T follicular helper cell (primary cell): ENCODE measurements around the gene FRS3.

ENCODE experiments used
- DNase-seq: peaks from one replicate; pipeline ENCODE4 v3.0.0-alpha.2; 2020; ENCODE audit warnings: low read depth

FRS3 gene

DNA sequence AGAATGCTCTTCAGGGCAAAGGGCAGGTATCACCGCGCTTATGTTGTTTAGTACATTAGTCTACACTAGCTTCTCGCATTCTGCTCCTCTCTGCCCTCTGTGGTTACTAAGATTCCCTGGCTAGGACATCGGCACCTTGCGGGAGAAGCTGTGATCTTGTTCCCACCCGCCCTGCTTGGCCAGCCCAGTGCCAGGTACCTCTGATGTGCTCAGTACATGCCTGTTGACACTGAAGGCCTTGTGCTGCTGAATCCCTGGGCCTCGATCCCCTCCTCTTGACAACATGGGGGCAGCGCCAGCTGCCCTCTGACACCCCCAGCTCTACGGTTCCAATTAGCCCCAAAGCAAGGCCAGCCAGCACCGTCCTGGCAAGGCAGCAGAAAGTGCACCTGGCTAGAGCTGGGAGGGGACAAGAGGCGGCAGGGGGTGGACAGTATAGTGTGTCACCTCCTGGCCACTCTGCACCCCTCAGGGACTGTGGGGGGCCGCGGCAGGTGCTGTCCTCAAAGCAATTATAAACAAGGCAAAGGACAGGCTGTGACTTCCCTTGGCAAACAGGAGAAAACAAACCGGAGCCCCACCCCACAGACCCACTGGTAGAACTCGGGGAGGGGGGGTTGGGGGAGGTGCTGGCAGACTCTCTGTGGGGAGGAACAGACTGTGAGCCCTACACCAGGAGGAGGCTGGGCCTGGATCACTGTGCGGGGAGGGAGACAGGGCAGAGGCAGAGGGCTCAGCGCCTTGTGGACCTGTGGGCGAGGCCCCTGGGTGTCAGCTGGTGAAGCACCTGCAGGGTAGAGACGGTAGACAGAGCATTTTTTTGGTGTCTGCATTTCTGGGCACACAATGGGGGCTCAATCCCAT lies 51.4 kb downstream of the FRS3 start:
- no peak for DNase-seq

DNA sequence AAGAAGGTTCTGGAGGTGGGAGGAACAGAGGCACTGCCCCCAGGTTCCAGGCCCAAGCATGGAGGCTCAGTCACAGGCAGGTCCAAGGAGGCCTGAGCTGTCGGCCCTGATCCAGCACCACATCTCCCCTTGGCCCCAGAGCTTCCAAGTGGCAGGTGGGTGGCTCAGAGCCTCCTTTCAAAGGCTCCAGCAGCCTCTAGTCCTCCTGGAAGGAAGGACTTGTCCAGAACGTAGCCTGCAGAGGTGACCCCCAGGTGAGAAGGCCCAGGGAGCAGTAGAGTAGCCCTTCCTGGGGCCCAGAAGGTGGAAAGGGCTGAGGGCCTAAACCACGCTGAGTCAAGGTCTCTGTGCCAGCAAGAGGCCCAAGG lies 52.0 kb downstream of the FRS3 start:
- no peak for DNase-seq

DNA sequence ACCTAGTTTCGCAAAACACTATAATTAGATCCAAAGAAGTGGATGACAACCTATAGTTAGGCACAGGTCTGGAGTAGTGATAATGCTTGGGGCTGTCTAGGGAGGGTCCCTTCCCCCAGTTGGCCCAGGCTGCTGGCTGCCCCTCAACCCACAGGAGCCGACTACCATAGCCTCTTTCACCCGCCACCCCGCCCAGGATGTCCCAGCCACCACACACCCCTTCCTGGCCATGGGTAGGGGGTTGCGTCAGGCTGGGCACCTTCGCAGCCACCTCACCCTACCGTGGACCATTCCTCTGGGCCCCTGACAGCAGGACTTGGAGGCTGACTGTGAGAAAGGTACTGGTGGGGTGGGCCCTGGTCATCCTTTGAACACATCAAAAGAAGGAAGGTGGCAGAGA lies 52.8 kb downstream of the FRS3 start:
- no peak for DNase-seq

DNA sequence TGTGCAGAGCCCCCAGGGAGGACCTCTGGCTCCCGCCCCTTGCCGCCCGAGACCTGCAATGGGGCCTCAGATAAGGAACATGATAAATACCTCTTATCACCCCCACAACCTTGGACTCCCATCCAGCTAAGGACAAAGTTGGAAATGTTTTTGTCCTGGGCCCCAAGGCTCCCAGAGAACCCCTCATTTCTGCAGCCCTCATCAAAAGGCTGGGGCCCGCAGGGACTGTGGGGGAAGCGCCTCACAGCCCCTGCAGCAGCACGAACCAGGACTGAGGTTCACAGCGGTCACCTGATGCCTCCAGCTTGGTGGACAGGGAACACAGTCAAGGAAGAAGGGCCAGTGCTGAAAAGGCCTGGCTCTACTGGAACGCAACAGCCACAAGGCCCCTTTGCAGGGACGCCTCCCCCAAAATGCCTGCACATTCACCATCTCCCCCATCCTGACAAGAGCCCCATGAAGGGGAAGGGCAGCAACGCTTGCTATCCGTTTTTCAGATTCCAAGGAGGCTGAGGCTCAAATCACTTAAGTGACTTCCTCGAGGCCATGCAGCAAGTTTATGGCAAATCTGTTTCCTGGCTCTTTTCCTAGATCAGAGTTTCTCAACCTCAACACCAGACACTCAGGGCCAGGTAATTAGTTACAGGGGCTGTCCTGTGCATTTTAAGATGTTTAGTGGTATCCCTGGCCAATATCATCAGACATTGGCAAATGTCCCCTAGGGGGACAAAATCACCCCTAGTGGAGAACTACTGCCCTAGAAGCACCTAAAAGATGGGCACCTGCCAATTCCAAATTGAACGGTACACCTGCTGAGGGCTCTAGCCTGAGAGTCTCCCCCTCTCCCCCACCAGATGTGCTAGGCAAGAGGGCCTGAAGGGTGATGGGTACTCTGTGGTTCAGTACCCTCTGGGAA lies 54.9 kb downstream of the FRS3 start:
- no peak for DNase-seq

DNA sequence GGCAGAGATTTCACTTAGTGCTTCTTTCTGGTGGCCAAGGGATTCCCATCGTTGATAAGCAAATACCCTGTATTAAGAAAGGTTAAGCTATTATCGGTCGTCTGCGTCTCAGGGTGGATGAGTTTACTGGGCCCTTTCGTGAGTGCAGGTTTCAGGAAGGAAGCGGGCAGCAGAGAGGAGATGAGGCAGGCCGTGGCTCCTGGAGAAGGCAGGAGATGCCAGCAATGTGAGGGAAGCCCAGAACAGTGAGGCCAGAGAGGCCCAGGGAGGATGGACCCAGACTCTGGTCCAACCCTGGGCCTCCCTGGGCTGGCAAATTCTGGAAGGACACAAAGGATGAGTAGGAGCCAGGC lies 55.5 kb downstream of the FRS3 start:
- DNase-seq, result no peak

DNA sequence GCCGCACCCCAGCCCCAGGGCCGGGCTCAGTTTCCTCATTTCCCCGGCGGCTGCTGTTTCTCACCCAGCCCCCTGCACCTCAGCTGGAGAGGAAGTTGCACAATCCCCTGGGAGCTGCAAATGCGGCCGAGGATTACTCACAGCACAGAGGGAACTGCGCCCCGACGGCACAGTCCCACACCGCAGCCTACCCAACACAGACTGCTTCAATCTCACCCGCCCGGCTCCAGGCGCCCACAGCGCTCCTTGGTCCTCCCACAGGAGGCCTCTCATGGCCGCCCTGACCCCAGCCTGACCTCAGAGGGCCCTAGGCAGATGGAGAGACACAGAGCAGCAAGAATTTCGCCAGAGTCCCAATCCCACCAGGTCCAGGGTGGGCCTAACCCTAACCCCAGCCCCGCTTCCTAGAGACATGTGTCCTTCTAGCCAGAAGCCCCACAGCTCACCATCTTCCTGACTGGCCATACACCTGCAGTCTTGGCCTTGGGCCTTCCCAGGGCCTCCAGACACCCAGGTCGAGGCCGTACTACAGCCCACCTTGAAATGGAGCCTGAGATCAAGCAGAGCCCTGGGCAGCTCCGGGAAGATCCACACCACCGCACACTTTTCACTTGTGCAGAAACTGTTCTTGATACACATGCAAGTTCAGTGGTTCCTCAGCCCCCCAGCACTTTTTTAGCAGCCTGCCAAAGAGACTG lies 56.0 kb downstream of the FRS3 start:
- no peak for DNase-seq

DNA sequence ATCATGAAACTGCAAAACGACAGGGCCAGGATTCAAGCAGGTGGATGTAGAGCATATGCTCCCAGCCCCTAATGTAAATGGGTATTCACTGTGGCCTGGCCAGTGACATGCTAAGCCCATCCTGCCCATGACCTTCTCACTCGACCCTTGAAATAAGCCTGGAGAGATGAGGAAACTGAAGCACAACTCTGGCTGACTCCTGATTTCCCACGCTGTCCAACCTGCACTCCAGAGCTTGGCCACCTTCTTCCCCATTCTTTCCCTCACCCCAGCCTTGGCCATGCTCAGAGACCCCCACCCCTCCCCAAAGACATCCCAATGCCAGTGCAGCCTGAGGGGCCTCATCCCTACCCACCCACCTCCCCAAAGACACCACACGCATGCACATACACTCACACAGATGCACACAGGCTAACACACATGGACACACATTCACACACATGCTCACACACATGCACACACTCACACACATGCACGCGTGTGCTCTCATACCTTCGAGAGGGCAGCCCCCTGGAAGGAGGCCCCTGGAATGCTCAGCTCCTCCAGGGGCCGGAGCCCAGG lies 56.7 kb downstream of the FRS3 start:
- no peak for DNase-seq

DNA sequence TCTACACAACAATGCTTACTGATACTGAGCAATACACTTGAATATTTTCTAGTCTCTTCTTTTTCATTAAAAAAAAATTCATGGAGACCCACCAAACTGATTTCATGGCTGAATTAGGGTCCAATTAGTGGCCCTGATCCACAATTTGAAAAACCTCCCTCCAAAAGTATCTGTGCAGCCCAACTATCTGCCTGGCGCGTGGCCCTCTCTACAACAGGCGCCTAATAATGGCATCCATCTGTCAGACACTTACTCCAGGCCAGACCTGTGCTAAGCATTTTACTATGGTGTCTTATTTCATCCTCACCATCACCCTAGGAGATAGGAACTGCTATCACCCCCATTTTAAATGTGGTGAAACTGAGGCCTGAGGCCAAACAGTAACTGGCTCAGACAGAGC lies 58.3 kb downstream of the FRS3 start:
- DNase-seq, result no peak

DNA sequence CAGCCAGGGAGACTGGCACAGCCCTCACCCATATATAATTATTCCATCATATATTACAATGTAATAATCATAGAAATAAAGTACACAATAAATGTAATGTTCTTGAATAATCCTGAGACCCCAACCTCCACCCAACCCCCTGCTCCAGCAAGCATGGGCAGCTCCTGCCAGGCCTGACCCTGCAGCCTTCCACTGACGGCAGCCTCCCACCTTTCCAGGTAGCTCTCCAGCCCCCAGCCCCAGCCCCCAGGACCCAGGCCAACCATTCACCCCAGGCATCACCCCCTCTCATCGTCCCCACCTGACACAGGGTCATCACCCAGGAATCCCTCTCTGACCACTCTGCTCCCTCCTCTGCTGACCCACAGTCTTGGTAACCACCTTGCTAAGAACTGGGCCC lies 58.9 kb downstream of the FRS3 start:
- no peak for DNase-seq

DNA sequence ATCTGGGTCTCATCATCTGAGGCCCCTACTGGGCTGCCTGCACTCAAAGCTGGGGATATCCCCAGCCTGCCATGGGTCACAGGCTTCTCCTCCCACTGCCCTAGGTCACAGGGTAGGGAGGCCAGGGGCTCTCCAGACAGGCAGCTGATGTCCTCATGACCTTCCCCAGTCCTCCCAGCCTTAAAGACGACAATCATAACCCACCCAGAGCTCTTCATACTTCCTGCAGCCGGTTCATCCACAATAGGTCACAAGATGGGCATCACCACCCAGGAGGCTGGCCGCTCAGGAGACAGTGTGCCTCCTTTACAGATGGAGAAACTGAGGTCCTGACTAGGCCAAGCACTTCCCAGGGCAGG lies 59.5 kb downstream of the FRS3 start:
- no peak for DNase-seq
